CD4-positive, alpha-beta memory T cell (primary cell): ENCODE data around the gene RPS28. TPM values are rescaled to one million over a fixed set of nuclear protein-coding genes. Genes with fewer than 3 reads are reported as not detected.

Experiments
- CTCF ChIA-PET: fragments of 350-600 bp; sonication (Branson Sonifier 250); formaldehyde crosslinking; loops from one replicate; lab custom pipeline; 2021; ENCODE audit warnings: inconsistent platforms; ENCODE audit not compliant: partially characterized antibody; lab: Charles Lee
- POLR2A ChIA-PET: fragments of 350-600 bp; sonication (Branson Sonifier 250); formaldehyde crosslinking; loops from one replicate; lab custom pipeline; 2021; ENCODE audit not compliant: partially characterized antibody; lab: Charles Lee
- DNase-seq, 5 donors: peaks; one replicate each; pipeline versions ENCODE4 v3.0.0 to v3.0.0-alpha.2; 2020 to 2022; ENCODE audit warnings: mixed read lengths in 1 of 5
- H3K27ac ChIP-seq: one replicate; pipeline ENCODE4 v1.7.0; 2013; ENCODE audit warnings: low read depth, low read length
- H3K27me3 ChIP-seq: 2 replicates; pipeline ENCODE4 v1.7.0; 2013; ENCODE audit warnings: mild to moderate bottlenecking, low read length, moderate library complexity; ENCODE audit not compliant: insufficient read depth
- H3K36me3 ChIP-seq: 2 replicates; pipeline ENCODE4 v1.7.0; 2013; ENCODE audit warnings: mild to moderate bottlenecking, low read length, moderate library complexity; ENCODE audit not compliant: insufficient read depth
- H3K4me1 ChIP-seq: 2 replicates; pipeline ENCODE4 v1.7.0; 2013; ENCODE audit warnings: mild to moderate bottlenecking, low read length, moderate library complexity; ENCODE audit not compliant: insufficient read depth
- H3K4me3 ChIP-seq, 2 donors: one replicate each; pipeline ENCODE4 v1.7.0; 2013; ENCODE audit warnings: low read length in 2 of 2, mild to moderate bottlenecking in 1 of 2
- H3K9me3 ChIP-seq, 2 donors: one replicate each; pipeline ENCODE4 v1.7.0; 2013; ENCODE audit warnings: low read length in 2 of 2, control low read depth in 1 of 2; ENCODE audit not compliant: control insufficient read depth in 1 of 2
- H3K27ac Mint-ChIP-seq, 7 donors: one replicate each; pipeline ENCODE4 v1.8.0; 2020 to 2021; ENCODE audit warnings: mixed read lengths in 7 of 7, mild to moderate bottlenecking in 6 of 7, inconsistent platforms in 3 of 7, moderate library complexity in 3 of 7
- H3K27me3 Mint-ChIP-seq, 2 donors: one replicate each; pipeline ENCODE4 v1.8.0; 2020 to 2021; ENCODE audit warnings: mixed read lengths in 2 of 2
- H3K36me3 Mint-ChIP-seq, 2 donors: one replicate each; pipeline ENCODE4 v1.8.0; 2020 to 2021; ENCODE audit warnings: mixed read lengths in 2 of 2, inconsistent platforms in 1 of 2, mild to moderate bottlenecking in 1 of 2
- H3K4me1 Mint-ChIP-seq, 4 donors: one replicate each; pipeline ENCODE4 v1.8.0; 2020 to 2021; ENCODE audit warnings: mixed read lengths in 4 of 4, mild to moderate bottlenecking in 1 of 4
- H3K4me3 Mint-ChIP-seq, 8 donors: one replicate each; pipeline ENCODE4 v1.8.0; 2020 to 2021; ENCODE audit warnings: mixed read lengths in 8 of 8, mild to moderate bottlenecking in 7 of 8, moderate library complexity in 6 of 8, inconsistent platforms in 3 of 8
- H3K9me3 Mint-ChIP-seq, 8 donors: one replicate each; pipeline ENCODE4 v1.8.0; 2020 to 2021; ENCODE audit warnings: mixed read lengths in 8 of 8, mild to moderate bottlenecking in 5 of 8, inconsistent platforms in 3 of 8, moderate library complexity in 1 of 8
- intact Hi-C: fragments of 100-400 bp; cut with micrococcal nuclease; formaldehyde crosslinking; loops from one replicate; pipeline ENCODE4 v1.15.1; 2023
- polyA plus RNA-seq, 2 donors: library from polyadenylated mRNA; unstranded; fragments of 300-500 nt; fragmentation: Illumina TruSeq; gene quantifications; one replicate each; pipeline ENCODE4 v1.2.3, GENCODE V29; 2021
- total RNA-seq, 2 experiments: library from RNA; stranded (reverse); gene quantifications; one replicate each; pipeline ENCODE4 v1.2.3, GENCODE V29; 2021

The RPS28 gene
- total and polyA plus RNA-seq, 4 experiments from 2014 or later = 1,408 to 3,045 (median 2,940) TPM

GRCh38 chr19:8371011-8371804 is 49.9 kb downstream of the RPS28 start:
- POLR2A ChIA-PET = no interaction called here
- no peaks in the 10 kb centered on the region for H3K27me3 ChIP-seq
- no peak overlapping the region for H3K4me3 Mint-ChIP-seq
- H3K36me3 ChIP-seq = no peaks in the 10 kb centered on the region
- peaks cover 0 to 3% (median 0%) of the 10 kb centered on the region in 4 donors for H3K4me1 Mint-ChIP-seq
- peak overlapping the region in 1 of 7 donors; percentile 32 for H3K27ac Mint-ChIP-seq
- H3K27me3 Mint-ChIP-seq = peaks cover 12 to 13% of the 10 kb centered on the region in 2 donors
- no peak overlapping the region for H3K27ac ChIP-seq
- intact Hi-C loops = no loop called here
- peaks cover 0 to under 1% of the 10 kb centered on the region in 2 donors for H3K36me3 Mint-ChIP-seq
- no peaks in the 10 kb centered on the region for H3K9me3 ChIP-seq
- CTCF ChIA-PET = interaction anchor here (2.2 kb wide), 1 partner anchor 17 kb away, joined by 12 read pairs; no protein-coding TSS in a partner anchor
- no peak for DNase-seq
- H3K4me1 ChIP-seq = no peaks in the 10 kb centered on the region
- no peak overlapping the region for H3K4me3 ChIP-seq
- no peaks in the 10 kb centered on the region for H3K9me3 Mint-ChIP-seq

Other genes starting within 250 kb of the RPS28 start
- gene FBN3, start 171.9 kb upstream of the RPS28 start, total RNA-seq = not detected
- not detected for gene FBN3, start 171.9 kb upstream of the RPS28 start, polyA plus RNA-seq
- 10 to 100 TPM; 29.2 to 30.6 TPM for gene CERS4, start 112.1 kb upstream of the RPS28 start, total RNA-seq
- gene CERS4, start 112.1 kb upstream of the RPS28 start, polyA plus RNA-seq = 10 to 100 TPM; 11.3 to 15.4 TPM
- 10 to 100 TPM; 29.6 to 29.7 TPM for gene CD320, start 13.1 kb upstream of the RPS28 start, total RNA-seq
- 10 to 100 TPM; 50.3 to 53.5 TPM for gene CD320, start 13.1 kb upstream of the RPS28 start, polyA plus RNA-seq
- gene NDUFA7, start 121 bp upstream of the RPS28 start, total RNA-seq = 10 to 100 TPM; 30.4 to 31.0 TPM
- 100 to 1,000 TPM; 109 to 115 TPM for gene NDUFA7, start 121 bp upstream of the RPS28 start, polyA plus RNA-seq
- gene KANK3, start 21.8 kb downstream of the RPS28 start, total RNA-seq = 1 to 10 TPM; 5.0 to 6.3 TPM
- 1 to 10 TPM; 1.1 to 1.9 TPM for gene KANK3, start 21.8 kb downstream of the RPS28 start, polyA plus RNA-seq
- gene ANGPTL4, start 42.7 kb downstream of the RPS28 start, total RNA-seq = not detected
- gene ANGPTL4, start 42.7 kb downstream of the RPS28 start, polyA plus RNA-seq = not detected
- gene RAB11B, start 68.9 kb downstream of the RPS28 start, total RNA-seq = 100 to 1,000 TPM; 107 to 109 TPM
- gene RAB11B, start 68.9 kb downstream of the RPS28 start, polyA plus RNA-seq = 10 to 100 TPM; 40.2 to 87.0 TPM
- 10 to 100 TPM; 25.5 to 30.3 TPM for gene MARCHF2, start 91.8 kb downstream of the RPS28 start, total RNA-seq
- 10 to 100 TPM; 46.0 to 60.9 TPM for gene MARCHF2, start 91.8 kb downstream of the RPS28 start, polyA plus RNA-seq
- gene HNRNPM, start 123.5 kb downstream of the RPS28 start, total RNA-seq = 100 to 1,000 TPM; 197 to 199 TPM
- gene HNRNPM, start 123.5 kb downstream of the RPS28 start, polyA plus RNA-seq = 100 to 1,000 TPM; 206 to 245 TPM
- gene PRAM1, start 181.1 kb downstream of the RPS28 start, total RNA-seq = 1 to 10 TPM; 2.3 to 2.6 TPM
- not detected for gene PRAM1, start 181.1 kb downstream of the RPS28 start, polyA plus RNA-seq
- 10 to 100 TPM; 45.1 to 50.4 TPM for gene ZNF414, start 192.7 kb downstream of the RPS28 start, total RNA-seq
- gene ZNF414, start 192.7 kb downstream of the RPS28 start, polyA plus RNA-seq = 10 to 100 TPM in 1 of 2 donors, 1 to 10 TPM in 1; 9.5 to 25.8 TPM